ENCODE results near the gene EID2B. TPM values are rescaled to one million over a fixed set of nuclear protein-coding genes. Genes with fewer than 3 reads are reported as not detected.

Gene EID2B
- total and polyA plus RNA-seq, 10 of the 15 experiments (the other 5 are each of a cell fraction or from before 2014, with no cell fraction given), result 2.9 to 10.1 (median 5.0) TPM

DNA sequence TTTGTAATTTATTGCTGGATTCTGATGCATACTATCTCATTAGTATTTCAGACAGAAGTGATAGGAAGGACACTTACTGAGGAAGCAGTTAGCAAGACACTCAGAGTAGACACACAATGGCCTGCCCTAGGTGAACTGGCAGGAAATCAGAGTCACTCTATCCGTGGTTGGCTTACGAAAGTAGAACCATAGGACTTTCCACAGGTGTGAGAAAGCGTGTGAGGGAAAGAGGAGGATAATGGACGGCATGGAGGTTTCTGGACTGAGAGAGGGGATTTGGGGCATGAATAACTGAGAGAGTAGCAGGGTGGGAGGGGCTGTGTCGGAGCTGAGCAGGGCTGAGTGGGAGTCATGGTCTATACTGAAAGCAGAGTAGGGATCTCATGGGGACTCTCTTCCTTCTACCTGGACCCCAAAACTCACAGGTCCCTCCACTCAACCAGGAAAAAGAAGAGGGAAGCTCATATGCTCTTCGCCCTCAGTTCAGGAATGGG is 26.0 kb upstream of the EID2B start (continued):
- TF ChIP-seq, protein P1, sequence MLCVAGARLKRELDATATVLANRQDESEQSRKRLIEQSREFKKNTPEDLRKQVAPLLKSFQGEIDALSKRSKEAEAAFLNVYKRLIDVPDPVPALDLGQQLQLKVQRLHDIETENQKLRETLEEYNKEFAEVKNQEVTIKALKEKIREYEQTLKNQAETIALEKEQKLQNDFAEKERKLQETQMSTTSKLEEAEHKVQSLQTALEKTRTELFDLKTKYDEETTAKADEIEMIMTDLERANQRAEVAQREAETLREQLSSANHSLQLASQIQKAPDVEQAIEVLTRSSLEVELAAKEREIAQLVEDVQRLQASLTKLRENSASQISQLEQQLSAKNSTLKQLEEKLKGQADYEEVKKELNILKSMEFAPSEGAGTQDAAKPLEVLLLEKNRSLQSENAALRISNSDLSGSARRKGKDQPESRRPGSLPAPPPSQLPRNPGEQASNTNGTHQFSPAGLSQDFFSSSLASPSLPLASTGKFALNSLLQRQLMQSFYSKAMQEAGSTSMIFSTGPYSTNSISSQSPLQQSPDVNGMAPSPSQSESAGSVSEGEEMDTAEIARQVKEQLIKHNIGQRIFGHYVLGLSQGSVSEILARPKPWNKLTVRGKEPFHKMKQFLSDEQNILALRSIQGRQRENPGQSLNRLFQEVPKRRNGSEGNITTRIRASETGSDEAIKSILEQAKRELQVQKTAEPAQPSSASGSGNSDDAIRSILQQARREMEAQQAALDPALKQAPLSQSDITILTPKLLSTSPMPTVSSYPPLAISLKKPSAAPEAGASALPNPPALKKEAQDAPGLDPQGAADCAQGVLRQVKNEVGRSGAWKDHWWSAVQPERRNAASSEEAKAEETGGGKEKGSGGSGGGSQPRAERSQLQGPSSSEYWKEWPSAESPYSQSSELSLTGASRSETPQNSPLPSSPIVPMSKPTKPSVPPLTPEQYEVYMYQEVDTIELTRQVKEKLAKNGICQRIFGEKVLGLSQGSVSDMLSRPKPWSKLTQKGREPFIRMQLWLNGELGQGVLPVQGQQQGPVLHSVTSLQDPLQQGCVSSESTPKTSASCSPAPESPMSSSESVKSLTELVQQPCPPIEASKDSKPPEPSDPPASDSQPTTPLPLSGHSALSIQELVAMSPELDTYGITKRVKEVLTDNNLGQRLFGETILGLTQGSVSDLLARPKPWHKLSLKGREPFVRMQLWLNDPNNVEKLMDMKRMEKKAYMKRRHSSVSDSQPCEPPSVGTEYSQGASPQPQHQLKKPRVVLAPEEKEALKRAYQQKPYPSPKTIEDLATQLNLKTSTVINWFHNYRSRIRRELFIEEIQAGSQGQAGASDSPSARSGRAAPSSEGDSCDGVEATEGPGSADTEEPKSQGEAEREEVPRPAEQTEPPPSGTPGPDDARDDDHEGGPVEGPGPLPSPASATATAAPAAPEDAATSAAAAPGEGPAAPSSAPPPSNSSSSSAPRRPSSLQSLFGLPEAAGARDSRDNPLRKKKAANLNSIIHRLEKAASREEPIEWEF (IDR thresholded peaks at IDR 0.05; ENCODE audit: insufficient replicate concordance, low read depth, low read length), result no peak
- TF ChIP-seq, protein P2, sequence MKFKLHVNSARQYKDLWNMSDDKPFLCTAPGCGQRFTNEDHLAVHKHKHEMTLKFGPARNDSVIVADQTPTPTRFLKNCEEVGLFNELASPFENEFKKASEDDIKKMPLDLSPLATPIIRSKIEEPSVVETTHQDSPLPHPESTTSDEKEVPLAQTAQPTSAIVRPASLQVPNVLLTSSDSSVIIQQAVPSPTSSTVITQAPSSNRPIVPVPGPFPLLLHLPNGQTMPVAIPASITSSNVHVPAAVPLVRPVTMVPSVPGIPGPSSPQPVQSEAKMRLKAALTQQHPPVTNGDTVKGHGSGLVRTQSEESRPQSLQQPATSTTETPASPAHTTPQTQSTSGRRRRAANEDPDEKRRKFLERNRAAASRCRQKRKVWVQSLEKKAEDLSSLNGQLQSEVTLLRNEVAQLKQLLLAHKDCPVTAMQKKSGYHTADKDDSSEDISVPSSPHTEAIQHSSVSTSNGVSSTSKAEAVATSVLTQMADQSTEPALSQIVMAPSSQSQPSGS (IDR thresholded peaks at IDR 0.05; ENCODE audit: low read length), result 0 out of 2 replicates have a peak, but pooled peaks have one; percentile 2
- TF ChIP-seq TCF7 (IDR thresholded peaks at IDR 0.05; ENCODE audit: borderline replicate concordance) (no peak), SUPT20H (IDR thresholded peaks at IDR 0.05; ENCODE audit: borderline replicate concordance, control insufficient read depth, low read depth, low read length) (no peak), MTA3 (IDR thresholded peaks at IDR 0.05; ENCODE audit: borderline replicate concordance, low read length) (0 out of 2 replicates have a peak, but pooled peaks have one; percentile 58), RUNX3 (IDR thresholded peaks at IDR 0.05; ENCODE audit: low read length) (no peak; the same call in none of the 2 replicates), BCL11A (IDR thresholded peaks at IDR 0.05; ENCODE audit: low read depth, low read length) (no peak), PAX8 (IDR thresholded peaks at IDR 0.05) (no peak), YY1 (IDR thresholded peaks at IDR 0.05; ENCODE audit: low read depth, low read length) (0 out of 2 replicates have a peak, but pooled peaks have one; percentile 13), HDGF (IDR thresholded peaks at IDR 0.05) (peak; percentile 43; the same call in 1 of the 2 replicates), CHD2 (IDR thresholded peaks at IDR 0.05; ENCODE audit: borderline replicate concordance, low read depth, low read length) (no peak)
- TF ChIP-seq, protein P3, sequence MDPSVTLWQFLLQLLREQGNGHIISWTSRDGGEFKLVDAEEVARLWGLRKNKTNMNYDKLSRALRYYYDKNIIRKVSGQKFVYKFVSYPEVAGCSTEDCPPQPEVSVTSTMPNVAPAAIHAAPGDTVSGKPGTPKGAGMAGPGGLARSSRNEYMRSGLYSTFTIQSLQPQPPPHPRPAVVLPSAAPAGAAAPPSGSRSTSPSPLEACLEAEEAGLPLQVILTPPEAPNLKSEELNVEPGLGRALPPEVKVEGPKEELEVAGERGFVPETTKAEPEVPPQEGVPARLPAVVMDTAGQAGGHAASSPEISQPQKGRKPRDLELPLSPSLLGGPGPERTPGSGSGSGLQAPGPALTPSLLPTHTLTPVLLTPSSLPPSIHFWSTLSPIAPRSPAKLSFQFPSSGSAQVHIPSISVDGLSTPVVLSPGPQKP (IDR thresholded peaks at IDR 0.05; ENCODE audit: low read depth, low read length), result no peak
- TF ChIP-seq, protein P4, sequence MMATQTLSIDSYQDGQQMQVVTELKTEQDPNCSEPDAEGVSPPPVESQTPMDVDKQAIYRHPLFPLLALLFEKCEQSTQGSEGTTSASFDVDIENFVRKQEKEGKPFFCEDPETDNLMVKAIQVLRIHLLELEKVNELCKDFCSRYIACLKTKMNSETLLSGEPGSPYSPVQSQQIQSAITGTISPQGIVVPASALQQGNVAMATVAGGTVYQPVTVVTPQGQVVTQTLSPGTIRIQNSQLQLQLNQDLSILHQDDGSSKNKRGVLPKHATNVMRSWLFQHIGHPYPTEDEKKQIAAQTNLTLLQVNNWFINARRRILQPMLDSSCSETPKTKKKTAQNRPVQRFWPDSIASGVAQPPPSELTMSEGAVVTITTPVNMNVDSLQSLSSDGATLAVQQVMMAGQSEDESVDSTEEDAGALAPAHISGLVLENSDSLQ (IDR thresholded peaks at IDR 0.05), result no peak
